ENCODE results near the gene ASAP2.
A peak's percentile ranks its signal among the peaks of the same experiment; 100 is the strongest.

The ASAP2 gene

GRCh38 chr2:9407363-9407811, 200.8 kb downstream of the ASAP2 start:
- H3K27ac ChIP-seq: peak overlapping the region; percentile 61
- peak; percentile 33 for DNase-seq (ENCODE audit: low read depth, low spot score)

GRCh38 chr2:9408641-9409151, 202.1 kb downstream of the ASAP2 start:
- DNase-seq (ENCODE audit: low read depth, low spot score): peak; percentile 71
- H3K27ac ChIP-seq: peak overlapping the region; percentile 61

- H3K27ac ChIP-seq: no peak overlapping the region
- DNase-seq (ENCODE audit: low read depth, low spot score): no peak
Observed at GRCh38 chr2:9410108-9410507, 203.5 kb downstream of the ASAP2 start.

- no peak for DNase-seq (ENCODE audit: low read depth, low spot score)
- H3K27ac ChIP-seq: no peak overlapping the region
Observed at GRCh38 chr2:9412781-9413180, 206.2 kb downstream of the ASAP2 start.

GRCh38 chr2:9415516-9416169, 209.0 kb downstream of the ASAP2 start:
- DNase-seq (ENCODE audit: low read depth, low spot score): no peak
- peak overlapping the region; percentile 80 for H3K27ac ChIP-seq

- peak; percentile 69 for DNase-seq (ENCODE audit: low read depth, low spot score)
- peak overlapping the region; percentile 80 for H3K27ac ChIP-seq
Observed at GRCh38 chr2:9416267-9416961, 209.8 kb downstream of the ASAP2 start.

- no peak for DNase-seq (ENCODE audit: low read depth, low spot score)
- H3K27ac ChIP-seq: peak overlapping the region; percentile 80
Observed at GRCh38 chr2:9416962-9417316, 210.3 kb downstream of the ASAP2 start.

- peak overlapping the region; percentile 80 for H3K27ac ChIP-seq
- no peak for DNase-seq (ENCODE audit: low read depth, low spot score)
Observed at GRCh38 chr2:9417725-9418124, 211.1 kb downstream of the ASAP2 start.

- H3K27ac ChIP-seq: no peak overlapping the region
- no peak for DNase-seq (ENCODE audit: low read depth, low spot score)
Observed at GRCh38 chr2:9418746-9419145, 212.1 kb downstream of the ASAP2 start.

GRCh38 chr2:9419541-9419940, 212.9 kb downstream of the ASAP2 start:
- no peak for DNase-seq (ENCODE audit: low read depth, low spot score)

GRCh38 chr2:9420495-9420894, 213.9 kb downstream of the ASAP2 start:
- H3K27ac ChIP-seq: no peak overlapping the region
- no peak for DNase-seq (ENCODE audit: low read depth, low spot score)

More at GRCh38 chr2:9419541-9419940, 212.9 kb downstream of the ASAP2 start:
- H3K27ac ChIP-seq: no peak overlapping the region

- peak overlapping the region; percentile 86 for H3K27ac ChIP-seq
- DNase-seq (ENCODE audit: low read depth, low spot score): no peak
Observed at GRCh38 chr2:9422321-9423099, 215.9 kb downstream of the ASAP2 start.

- peak within 1 kb of the TSS; percentile 86 for H3K27ac ChIP-seq
Observed at GRCh38 chr2:9423100-9423921, 216.7 kb downstream of the ASAP2 start, which contains the start of the genes CPSF3 and ITGB1BP1. Gene CPSF3 (plus strand): TSS chr2:9423654. CDS start chr2:9423774, 120 bp downstream. Gene ITGB1BP1 (minus strand): TSS chr2:9423528. CDS start chr2:9418697, 4,831 bp downstream.

GRCh38 chr2:9423922-9424272, 217.3 kb downstream of the ASAP2 start:
- DNase-seq (ENCODE audit: low read depth, low spot score): no peak
- H3K27ac ChIP-seq: peak overlapping the region; percentile 86

More at GRCh38 chr2:9423100-9423921, 216.7 kb downstream of the ASAP2 start, which contains the start of the genes CPSF3 and ITGB1BP1:
- peak; percentile 78 for DNase-seq (ENCODE audit: low read depth, low spot score)

- H3K27ac ChIP-seq: peak overlapping the region; percentile 86
- no peak for DNase-seq (ENCODE audit: low read depth, low spot score)
Observed at GRCh38 chr2:9424447-9425164, 218.0 kb downstream of the ASAP2 start.

- peak overlapping the region; percentile 59 for H3K27ac ChIP-seq
- no peak for DNase-seq (ENCODE audit: low read depth, low spot score)
Observed at GRCh38 chr2:9428965-9429577, 222.5 kb downstream of the ASAP2 start.

GRCh38 chr2:9430316-9431293, 224.0 kb downstream of the ASAP2 start:
- peak overlapping the region; percentile 38 for H3K27ac ChIP-seq
- DNase-seq (ENCODE audit: low read depth, low spot score): no peak

GRCh38 chr2:9434489-9434888, 227.9 kb downstream of the ASAP2 start:
- no peak overlapping the region for H3K27ac ChIP-seq

More at GRCh38 chr2:9434489-9434888, 227.9 kb downstream of the ASAP2 start:
- no peak for DNase-seq (ENCODE audit: low read depth, low spot score)

Data from epithelial cell of prostate (primary cell).